SH-SY5Y (cell line): ENCODE results near the gene MEPE.

Experiments
- GATA2 ChIP-seq: IDR thresholded peaks from 2 replicates; pipeline ENCODE4 v1.6.1; 2011; ENCODE audit warnings: mild to moderate bottlenecking, low read depth, low read length
- GATA3 ChIP-seq: IDR thresholded peaks from 2 replicates; pipeline ENCODE4 v1.6.1; 2011; ENCODE audit warnings: low read depth, mild to moderate bottlenecking, low read length, moderate library complexity

- TF ChIP-seq GATA2, result no peak
- no peak for TF ChIP-seq GATA3
Measured at GRCh38 chr4:87886083-87886482, 53.3 kb downstream of the MEPE start.
